A549 (cell line): ENCODE measurements around the gene IL1B. TPM values are rescaled to one million over a fixed set of nuclear protein-coding genes. Genes with fewer than 3 reads are reported as not detected.

Source experiments
- ATAC-seq, 2 experiments: fragments of 200-7000 bp in 1 of 2; fragments of >200 bp in 1 of 2; cut with Nextera tagmentation in 1 of 2; cut with Tn5 transposase in 1 of 2; 3 replicates each; pipeline versions ENCODE4 v1.8.0 to v1.9.1; 2018 to 2020; ENCODE audit warnings: mild to moderate bottlenecking in 1 of 2, moderate library complexity in 1 of 2
- CTCF ChIA-PET: fragments of 300-600 bp; sonication (Branson Sonifier 250); formaldehyde crosslinking; extraction: SDS; loops from one replicate; lab custom pipeline; 2021; ENCODE audit warnings: antibody characterized with exemption, inconsistent platforms; lab: Yijun Ruan, JAX
- POLR2A ChIA-PET: fragments of 350-600 bp; formaldehyde crosslinking; extraction: SDS; loops from one replicate; lab custom pipeline; 2021; ENCODE audit warnings: antibody characterized with exemption, inconsistent platforms; lab: Yijun Ruan, JAX
- DNase-seq, 2 experiments: peaks; one replicate each; pipeline versions ENCODE4 v3.0.0 to v3.0.0-alpha.2; 2011 to 2016; ENCODE audit warnings: low read depth in 1 of 2, low spot score in 1 of 2
- FAIRE-seq: peaks from 2 replicates; lab custom pipeline; 2011; peaks lifted over from hg19 to GRCh38; lab: Jason Lieb, UNC
- H3K27ac ChIP-seq, 2 experiments: fragments of >200 bp; sonication (Bioruptor Twin); formaldehyde crosslinking; 3 replicates each; pipeline ENCODE4 v1.5.1; 2016 to 2017
- H3K4me1 ChIP-seq: fragments of >200 bp; sonication (Bioruptor Twin); formaldehyde crosslinking; 3 replicates; pipeline ENCODE4 v1.6.1; 2016
- H3K4me2 ChIP-seq: fragments of >200 bp; sonication (Bioruptor Twin); formaldehyde crosslinking; 3 replicates; pipeline ENCODE4 v1.6.1; 2016
- H3K4me3 ChIP-seq: fragments of >200 bp; sonication (Bioruptor Twin); formaldehyde crosslinking; 3 replicates; pipeline ENCODE4 v1.5.1; 2016
- H3K9me3 ChIP-seq: fragments of >200 bp; sonication (Bioruptor Twin); formaldehyde crosslinking; 3 replicates; pipeline ENCODE4 v1.6.1; 2016
- BCL3 ChIP-seq: fragments of >200 bp; sonication (Bioruptor Twin); formaldehyde crosslinking; IDR thresholded peaks from 3 replicates; pipeline ENCODE4 v1.6.1; 2016
- BHLHE40 ChIP-seq: IDR thresholded peaks from 2 replicates; pipeline ENCODE4 v1.6.1; 2012; ENCODE audit warnings: low read depth, low read length, inconsistent platforms
- CEBPB ChIP-seq, 2 experiments: fragments of >200 bp in 1 of 2; sonication (Bioruptor Twin) in 1 of 2; formaldehyde crosslinking in 1 of 2; IDR thresholded peaks; 2 replicates each; pipeline ENCODE4 v1.6.1; 2012 to 2016
- CHD2 ChIP-seq: fragments of 150-350 bp; IDR thresholded peaks from 2 replicates; pipeline ENCODE4 v1.6.1; 2014; ENCODE audit warnings: low read length; ENCODE audit not compliant: partially characterized antibody
- CHD4 ChIP-seq: fragments of 200-600 bp; sonication (generic); IDR thresholded peaks from 2 replicates; pipeline ENCODE4 v1.6.1; 2016; ENCODE audit warnings: antibody characterized with exemption, mild to moderate bottlenecking, borderline replicate concordance
- EHF ChIP-seq: fragments of 250-450 bp; sonication (Bioruptor Pico); IDR thresholded peaks from 2 replicates; pipeline ENCODE4 v1.5.0; 2020; ENCODE audit warnings: mild to moderate bottlenecking
- ESRRA ChIP-seq: fragments of 150-350 bp; IDR thresholded peaks from 2 replicates; pipeline ENCODE4 v1.6.1; 2014; ENCODE audit warnings: mild to moderate bottlenecking, low read length, borderline replicate concordance
- FOSL2 ChIP-seq, 2 experiments: fragments of 450-650 bp in 1 of 2; fragments of >200 bp in 1 of 2; sonication (Bioruptor Twin) in 1 of 2; formaldehyde crosslinking; IDR thresholded peaks; 2 replicates each; pipeline versions ENCODE4 v1.5.0 to v1.6.1; 2016 to 2020; ENCODE audit warnings: mild to moderate bottlenecking in 1 of 2, moderate library complexity in 1 of 2
- FOXS1 ChIP-seq: fragments of 250-450 bp; sonication (Bioruptor Pico); IDR thresholded peaks from 2 replicates; pipeline ENCODE4 v1.5.0; 2020; ENCODE audit warnings: mild to moderate bottlenecking, moderate library complexity
- HEYL ChIP-seq: fragments of 250-450 bp; sonication (Bioruptor Pico); IDR thresholded peaks from 2 replicates; pipeline ENCODE4 v1.8.0; 2021; ENCODE audit warnings: mild to moderate bottlenecking, moderate library complexity
- HOXB5 ChIP-seq: fragments of 250-450 bp; sonication (Bioruptor Pico); IDR thresholded peaks from 2 replicates; pipeline ENCODE4 v1.5.0; 2020; ENCODE audit warnings: mild to moderate bottlenecking, moderate library complexity
- NPAS2 ChIP-seq: fragments of 250-450 bp; sonication (Bioruptor Pico); IDR thresholded peaks from 2 replicates; pipeline ENCODE4 v1.8.0; 2022; ENCODE audit warnings: mild to moderate bottlenecking, moderate library complexity, borderline replicate concordance
- NR3C1 ChIP-seq: fragments of >200 bp; sonication (Bioruptor Twin); formaldehyde crosslinking; IDR thresholded peaks from 3 replicates; pipeline ENCODE4 v1.6.1; 2017
- PHF8 ChIP-seq: fragments of 200-600 bp; sonication (generic); IDR thresholded peaks from 2 replicates; pipeline ENCODE4 v1.6.1; 2016; ENCODE audit warnings: low read depth, mild to moderate bottlenecking, antibody characterized with exemption, moderate library complexity, borderline replicate concordance
- POLR2A ChIP-seq: IDR thresholded peaks from 2 replicates; pipeline ENCODE4 v1.6.1; 2012; ENCODE audit warnings: mild to moderate bottlenecking, low read length
- POLR2AphosphoS2 ChIP-seq: conservative IDR thresholded peaks from 2 replicates; pipeline ENCODE4 v1.6.1; 2012; ENCODE audit warnings: low read length, improper control_type of control experiment, inconsistent platforms
- RAD21 ChIP-seq, 2 experiments: fragments of >200 bp in 1 of 2; sonication (Bioruptor Twin) in 1 of 2; formaldehyde crosslinking in 1 of 2; IDR thresholded peaks in 1 of 2; conservative IDR thresholded peaks in 1 of 2; 2 replicates in 1 of 2; 3 replicates in 1 of 2; pipeline ENCODE4 v1.6.1; 2012 to 2018; ENCODE audit warnings: inconsistent platforms in 1 of 2
- RFX5 ChIP-seq: fragments of 450-650 bp; IDR thresholded peaks from 2 replicates; pipeline ENCODE4 v1.7.1; 2014; ENCODE audit warnings: antibody characterized with exemption, mild to moderate bottlenecking, moderate library complexity
- SMC3 ChIP-seq: fragments of >200 bp; sonication (Bioruptor Twin); formaldehyde crosslinking; IDR thresholded peaks from 3 replicates; pipeline ENCODE4 v1.6.1; 2018; ENCODE audit warnings: inconsistent platforms
- TFCP2L1 ChIP-seq: fragments of 250-450 bp; sonication (Bioruptor Pico); IDR thresholded peaks from 2 replicates; pipeline ENCODE4 v1.5.0; 2021; ENCODE audit warnings: mild to moderate bottlenecking
- TP53 ChIP-seq: fragments of 250-450 bp; sonication (Bioruptor Pico); IDR thresholded peaks from 2 replicates; pipeline ENCODE4 v1.5.0; 2021; ENCODE audit warnings: mild to moderate bottlenecking, moderate library complexity
- ZC3H11A ChIP-seq: fragments of 450-650 bp; IDR thresholded peaks from 2 replicates; pipeline ENCODE4 v1.6.1; 2014; ENCODE audit warnings: antibody characterized with exemption, mild to moderate bottlenecking
- ZNF302 ChIP-seq: fragments of 250-450 bp; sonication (Bioruptor Pico); IDR thresholded peaks from 2 replicates; pipeline ENCODE4 v1.9.0; 2021; ENCODE audit warnings: inconsistent platforms, mild to moderate bottlenecking, moderate library complexity
- ZSCAN20 ChIP-seq: fragments of 250-450 bp; sonication (Bioruptor Pico); IDR thresholded peaks from 2 replicates; pipeline ENCODE4 v1.8.0; 2022; ENCODE audit warnings: mild to moderate bottlenecking, moderate library complexity
- WGBS: methylation state at CpG from one replicate; pipeline ENCODE4 v1.1.6; 2017; ENCODE audit errors: missing lambda C conversion rate; 5-methylcytosine and 5-hydroxymethylcytosine counted together
- polyA plus RNA-seq, 4 experiments: library from polyadenylated mRNA; depleted of rRNA in 3 of 4; stranded (reverse); fragments of >200 nt; fragmentation: RNase III in 1 of 4; extraction: RNeasy Plus Mini Kit Qiagen cat#74134 plus additional on column Dnase treatment in 1 of 4; gene quantifications; 2 replicates in 3 of 4; 3 replicates in 1 of 4; pipeline ENCODE4 v1.2.3, GENCODE V29; 2011 to 2017
- TF ChIP-seq, protein P1 (sequence below): IDR thresholded peaks from 2 replicates; pipeline ENCODE4 v1.6.1; 2012; ENCODE audit warnings: low read depth, borderline replicate concordance
- TF ChIP-seq, protein P2 (sequence below): fragments of 250-450 bp; sonication (Bioruptor Pico); IDR thresholded peaks from 2 replicates; pipeline ENCODE4 v1.5.0; 2020; ENCODE audit warnings: low read depth, mild to moderate bottlenecking, moderate library complexity

Gene IL1B
- polyA plus RNA-seq, 2 of the 4 experiments (the other 2 are of a cell fraction): 0.54 to 0.70 TPM

- no peak for TF ChIP-seq EHF (CRISPR knock-in tag)
- no peak for TF ChIP-seq ZC3H11A
- no peak for TF ChIP-seq TP53 (CRISPR knock-in tag)
- TF ChIP-seq TFCP2L1 (CRISPR knock-in tag): no peak
Measured at GRCh38 chr2:112821142-112821541, 15.4 kb downstream of the IL1B start (continued).

- DNase-seq (no peak), ATAC-seq (no peak), FAIRE-seq (no peak)
- Histone ChIP-seq H3K9me3 (no peaks in the 10 kb centered on the region), H3K27ac (no peak overlapping the region), H3K4me3 (no peak overlapping the region), H3K4me1 (peaks cover 15% of the 10 kb centered on the region), H3K4me2 (no peak overlapping the region)
- no peak for TF ChIP-seq FOXS1
- TF ChIP-seq CHD2: no peak
- ChIA-PET POLR2A (no interaction called here), CTCF (no interaction called here)
Measured at GRCh38 chr2:112820343-112820742, 16.2 kb downstream of the IL1B start.

GRCh38 chr2:112819081-112819480 is 17.5 kb downstream of the IL1B start:
- DNase-seq (no peak), ATAC-seq (no peak), FAIRE-seq (no peak)
- Histone ChIP-seq H3K9me3 (no peaks in the 10 kb centered on the region), H3K4me2 (no peak overlapping the region), H3K4me3 (no peak overlapping the region), H3K4me1 (peaks cover 19% of the 10 kb centered on the region), H3K27ac (no peak overlapping the region)
- WGBS: 77% methylated on average over 7 of the region's 7 CpGs
- CTCF ChIA-PET: no interaction called here
- POLR2A ChIA-PET: no interaction called here
- TF ChIP-seq TP53 (CRISPR knock-in tag) (no peak), POLR2AphosphoS2 (no peak), BHLHE40 (no peak), NR3C1 (no peak), ZNF302 (CRISPR knock-in tag) (no peak), RAD21 (conservative IDR thresholded peaks at IDR 0.05 in 1 of 2, IDR thresholded peaks at IDR 0.05 in 1 of 2) (no peak), CHD2 (no peak), HEYL (CRISPR knock-in tag) (no peak), POLR2A (no peak)
- TF ChIP-seq, protein P1, sequence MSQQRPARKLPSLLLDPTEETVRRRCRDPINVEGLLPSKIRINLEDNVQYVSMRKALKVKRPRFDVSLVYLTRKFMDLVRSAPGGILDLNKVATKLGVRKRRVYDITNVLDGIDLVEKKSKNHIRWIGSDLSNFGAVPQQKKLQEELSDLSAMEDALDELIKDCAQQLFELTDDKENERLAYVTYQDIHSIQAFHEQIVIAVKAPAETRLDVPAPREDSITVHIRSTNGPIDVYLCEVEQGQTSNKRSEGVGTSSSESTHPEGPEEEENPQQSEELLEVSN: no peak

DNA sequence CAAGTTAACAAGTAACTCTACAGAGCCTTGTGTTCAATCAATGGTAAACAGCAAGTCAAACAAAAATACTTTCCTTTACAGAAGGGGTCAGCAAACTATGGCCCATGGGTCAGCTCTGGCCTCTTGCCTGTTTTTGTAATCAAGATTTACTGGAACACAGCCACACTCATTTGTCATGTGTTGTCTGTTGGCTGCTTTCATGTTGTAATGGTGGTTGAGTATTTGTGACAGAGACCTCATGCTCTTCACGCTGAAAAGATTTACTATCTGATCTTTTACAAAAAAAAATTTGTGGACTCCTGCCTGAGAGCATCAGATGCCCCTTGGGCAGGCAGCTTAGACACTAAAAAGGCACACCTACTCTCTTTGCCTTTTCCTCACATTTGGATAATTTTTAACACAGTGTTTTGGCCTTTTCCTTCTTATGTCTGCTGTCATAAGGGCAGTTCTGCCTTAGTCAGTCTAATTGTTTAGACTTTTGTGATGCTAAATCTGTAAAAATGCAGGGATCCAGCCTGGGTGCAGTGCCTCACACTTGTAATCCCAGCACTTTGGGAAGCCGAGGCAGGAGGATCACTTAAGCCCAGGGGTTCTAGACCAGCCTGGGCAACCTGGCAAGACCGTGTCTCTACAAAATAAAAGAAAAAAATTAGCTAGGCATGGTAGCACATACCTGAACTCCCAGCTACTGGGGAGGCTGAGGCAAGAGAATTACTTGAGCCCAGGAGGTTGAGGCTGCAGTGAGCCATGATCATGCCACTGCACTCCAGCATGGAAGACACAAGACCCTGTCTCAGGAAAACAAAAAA is 18.3 kb downstream of the IL1B start:
- Histone ChIP-seq H3K4me1 (peaks cover 17% of the 10 kb centered on the region), H3K4me2 (peak overlapping the region; percentile 27; the same call in 2 of the 3 replicates), H3K9me3 (no peaks in the 10 kb centered on the region)
- CTCF ChIA-PET: interaction anchor here (0.6 kb wide), 1 partner anchor 9 kb away, joined by 3 read pairs; no protein-coding TSS in a partner anchor
- no peak for FAIRE-seq
- peak in 1 of 2 experiments; percentile 41 for DNase-seq
- ATAC-seq: no peak
- TF ChIP-seq HOXB5 (CRISPR knock-in tag) (0 out of 2 replicates have a peak, but pooled peaks have one; percentile 38), CHD4 (no peak), SMC3 (no peak)
- TF ChIP-seq, all 56 proteins: peak for 1
- peak overlapping the region in 1 of 2 experiments; percentile 53; a peak in 2 of 6 replicates for H3K27ac ChIP-seq
- no peak overlapping the region for H3K4me3 ChIP-seq
- POLR2A ChIA-PET: no interaction called here
- WGBS: 38% methylated on average over 3 of the region's 3 CpGs

GRCh38 chr2:112817082-112817689 is 19.4 kb downstream of the IL1B start:
- ChIA-PET POLR2A (no interaction called here), CTCF (no interaction called here)
- Histone ChIP-seq H3K4me1 (peaks cover 20% of the 10 kb centered on the region), H3K27ac (no peak overlapping the region), H3K4me3 (no peak overlapping the region), H3K9me3 (no peaks in the 10 kb centered on the region), H3K4me2 (0 out of 3 replicates have a peak overlapping the region, but pooled peaks have one; percentile 27)
- DNase-seq: no peak
- FAIRE-seq: no peak
- WGBS: 72% methylated on average over 4 of the region's 4 CpGs
- ATAC-seq: no peak
- TF ChIP-seq CEBPB (IDR thresholded peaks at IDR 0.05): no peak
- TF ChIP-seq POLR2AphosphoS2: no peak
- no peak for TF ChIP-seq PHF8
- no peak for TF ChIP-seq BCL3
- TF ChIP-seq, protein P2, sequence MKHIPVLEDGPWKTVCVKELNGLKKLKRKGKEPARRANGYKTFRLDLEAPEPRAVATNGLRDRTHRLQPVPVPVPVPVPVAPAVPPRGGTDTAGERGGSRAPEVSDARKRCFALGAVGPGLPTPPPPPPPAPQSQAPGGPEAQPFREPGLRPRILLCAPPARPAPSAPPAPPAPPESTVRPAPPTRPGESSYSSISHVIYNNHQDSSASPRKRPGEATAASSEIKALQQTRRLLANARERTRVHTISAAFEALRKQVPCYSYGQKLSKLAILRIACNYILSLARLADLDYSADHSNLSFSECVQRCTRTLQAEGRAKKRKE (CRISPR knock-in tag): no peak
- TF ChIP-seq NPAS2: no peak
- TF ChIP-seq ZSCAN20: no peak
- TF ChIP-seq RFX5: no peak
- no peak for TF ChIP-seq FOSL2 (IDR thresholded peaks at IDR 0.05)
- no peak for TF ChIP-seq FOSL2 (CRISPR knock-in tag; IDR thresholded peaks at IDR 0.05)
- TF ChIP-seq ESRRA: no peak
